ENCODE data around the gene ARHGAP45. TPM values are rescaled to one million over a fixed set of nuclear protein-coding genes. Genes with fewer than 3 reads are reported as not detected.

The ARHGAP45 gene
- total and polyA plus RNA-seq, 9 of the 15 experiments (the other 6 are each of a cell fraction or from before 2014, with no cell fraction given): 0.08 to 22.1 (median 4.2) TPM

- TF ChIP-seq, protein P1, sequence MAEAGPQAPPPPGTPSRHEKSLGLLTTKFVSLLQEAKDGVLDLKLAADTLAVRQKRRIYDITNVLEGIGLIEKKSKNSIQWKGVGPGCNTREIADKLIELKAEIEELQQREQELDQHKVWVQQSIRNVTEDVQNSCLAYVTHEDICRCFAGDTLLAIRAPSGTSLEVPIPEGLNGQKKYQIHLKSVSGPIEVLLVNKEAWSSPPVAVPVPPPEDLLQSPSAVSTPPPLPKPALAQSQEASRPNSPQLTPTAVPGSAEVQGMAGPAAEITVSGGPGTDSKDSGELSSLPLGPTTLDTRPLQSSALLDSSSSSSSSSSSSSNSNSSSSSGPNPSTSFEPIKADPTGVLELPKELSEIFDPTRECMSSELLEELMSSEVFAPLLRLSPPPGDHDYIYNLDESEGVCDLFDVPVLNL (CRISPR knock-in tag; IDR thresholded peaks at IDR 0.05; ENCODE audit: low read depth): 0 out of 2 replicates have a peak, but pooled peaks have one; percentile 44
- TF ChIP-seq FOXM1 (IDR thresholded peaks at IDR 0.05; ENCODE audit: low read depth): no peak
- TF ChIP-seq FOXM1 (CRISPR knock-in tag; IDR thresholded peaks at IDR 0.05; ENCODE audit: low read depth): no peak
These were observed 39.3 kb upstream of the ARHGAP45 start (continued) for GRCh38 chr19:1027650-1028061.

- Histone ChIP-seq H3K27ac (ENCODE audit: extremely low read depth, low read depth, low read length) (peak overlapping the region; percentile 98), H3K9me1 (ENCODE audit: control insufficient read depth, insufficient read depth, low read length) (no peaks in the 10 kb centered on the region), H3K4me2 (ENCODE audit: insufficient read depth, low read length) (peak overlapping the region; percentile 79), H2AFZ (ENCODE audit: low read depth, low read length) (peak overlapping the region; percentile 65), H3K36me3 (ENCODE audit: control insufficient read depth, insufficient read depth, low read length) (peaks cover 26% of the 10 kb centered on the region; the same call in 2 of the 3 replicates), H3K9ac (ENCODE audit: insufficient read depth in 1 of 2, low read depth in 2 of 2, low read length in 2 of 2) (peak overlapping the region; percentile 52 to 90; a peak in 3 of 4 replicates), H3K79me2 (ENCODE audit: control insufficient read depth, insufficient read depth, low read length) (peaks cover 43% of the 10 kb centered on the region), H3K9me3 (replicated peaks; ENCODE audit: control insufficient read depth, insufficient read depth, low read depth, low read length) (no peaks in the 10 kb centered on the region), H3K27me3 (ENCODE audit: control insufficient read depth in 2 of 2, insufficient read depth in 2 of 2, low read length in 2 of 2) (no peaks in the 10 kb centered on the region), H4K20me1 (replicated peaks; ENCODE audit: control insufficient read depth, insufficient read depth, low read length) (no peaks in the 10 kb centered on the region), H3K4me1 (replicated peaks in 1 of 2; ENCODE audit: control insufficient read depth in 2 of 2, insufficient read depth in 2 of 2, low read length in 2 of 2) (peaks cover 18 to 65% of the 10 kb centered on the region in 2 experiments), H3K4me3 (peak overlapping the region; percentile 87)
- intact Hi-C loops (cut with micrococcal nuclease) (loop anchor here (1.0 kb wide), 1 partner anchor 14 kb away; no protein-coding TSS in a partner anchor), in situ Hi-C loops (cut with MboI) (no loop called here)
- ChIA-PET CTCF (ENCODE audit: low intra/inter-chr PET ratio) (no interaction called here), POLR2A (interaction anchor here (0.6 to 8.5 kb wide), 8 partner anchors 12 to 472 kb away, joined by 3 to 176 read pairs (median 4); partner anchors contain the start of genes ABCA7 and CIRBP)
- no TSS peak for BruUV-seq (replicated peaks)
- DNase-seq (ENCODE audit: extremely low read depth in 1 of 4, low spot score in 3 of 4): peak; percentile 77 to 82 (median 80)
- 2% methylated on average over 42 of the region's 58 CpGs for WGBS (ENCODE audit: insufficient coverage, low coverage, missing lambda C conversion rate)
- peak; percentile 74 for FAIRE-seq
- ATAC-seq: peak; percentile 71
- TF ChIP-seq, protein P2, sequence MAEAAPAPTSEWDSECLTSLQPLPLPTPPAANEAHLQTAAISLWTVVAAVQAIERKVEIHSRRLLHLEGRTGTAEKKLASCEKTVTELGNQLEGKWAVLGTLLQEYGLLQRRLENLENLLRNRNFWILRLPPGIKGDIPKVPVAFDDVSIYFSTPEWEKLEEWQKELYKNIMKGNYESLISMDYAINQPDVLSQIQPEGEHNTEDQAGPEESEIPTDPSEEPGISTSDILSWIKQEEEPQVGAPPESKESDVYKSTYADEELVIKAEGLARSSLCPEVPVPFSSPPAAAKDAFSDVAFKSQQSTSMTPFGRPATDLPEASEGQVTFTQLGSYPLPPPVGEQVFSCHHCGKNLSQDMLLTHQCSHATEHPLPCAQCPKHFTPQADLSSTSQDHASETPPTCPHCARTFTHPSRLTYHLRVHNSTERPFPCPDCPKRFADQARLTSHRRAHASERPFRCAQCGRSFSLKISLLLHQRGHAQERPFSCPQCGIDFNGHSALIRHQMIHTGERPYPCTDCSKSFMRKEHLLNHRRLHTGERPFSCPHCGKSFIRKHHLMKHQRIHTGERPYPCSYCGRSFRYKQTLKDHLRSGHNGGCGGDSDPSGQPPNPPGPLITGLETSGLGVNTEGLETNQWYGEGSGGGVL (CRISPR knock-in tag; IDR thresholded peaks at IDR 0.05): no peak
- TF ChIP-seq RBFOX2 (IDR thresholded peaks at IDR 0.05; ENCODE audit: low read depth, low read length) (peak; percentile 45), KLF10 (CRISPR knock-in tag; IDR thresholded peaks at IDR 0.05) (no peak), MCM5 (IDR thresholded peaks at IDR 0.05; ENCODE audit: low read depth) (no peak), KHSRP (IDR thresholded peaks at IDR 0.05) (no peak), HIVEP1 (CRISPR knock-in tag; IDR thresholded peaks at IDR 0.05) (no peak), MNT (conservative IDR thresholded peaks at IDR 0.05) (peak in 1 of 2 experiments; percentile 65; a peak in 2 of 4 replicates)
- TF ChIP-seq, protein P3, sequence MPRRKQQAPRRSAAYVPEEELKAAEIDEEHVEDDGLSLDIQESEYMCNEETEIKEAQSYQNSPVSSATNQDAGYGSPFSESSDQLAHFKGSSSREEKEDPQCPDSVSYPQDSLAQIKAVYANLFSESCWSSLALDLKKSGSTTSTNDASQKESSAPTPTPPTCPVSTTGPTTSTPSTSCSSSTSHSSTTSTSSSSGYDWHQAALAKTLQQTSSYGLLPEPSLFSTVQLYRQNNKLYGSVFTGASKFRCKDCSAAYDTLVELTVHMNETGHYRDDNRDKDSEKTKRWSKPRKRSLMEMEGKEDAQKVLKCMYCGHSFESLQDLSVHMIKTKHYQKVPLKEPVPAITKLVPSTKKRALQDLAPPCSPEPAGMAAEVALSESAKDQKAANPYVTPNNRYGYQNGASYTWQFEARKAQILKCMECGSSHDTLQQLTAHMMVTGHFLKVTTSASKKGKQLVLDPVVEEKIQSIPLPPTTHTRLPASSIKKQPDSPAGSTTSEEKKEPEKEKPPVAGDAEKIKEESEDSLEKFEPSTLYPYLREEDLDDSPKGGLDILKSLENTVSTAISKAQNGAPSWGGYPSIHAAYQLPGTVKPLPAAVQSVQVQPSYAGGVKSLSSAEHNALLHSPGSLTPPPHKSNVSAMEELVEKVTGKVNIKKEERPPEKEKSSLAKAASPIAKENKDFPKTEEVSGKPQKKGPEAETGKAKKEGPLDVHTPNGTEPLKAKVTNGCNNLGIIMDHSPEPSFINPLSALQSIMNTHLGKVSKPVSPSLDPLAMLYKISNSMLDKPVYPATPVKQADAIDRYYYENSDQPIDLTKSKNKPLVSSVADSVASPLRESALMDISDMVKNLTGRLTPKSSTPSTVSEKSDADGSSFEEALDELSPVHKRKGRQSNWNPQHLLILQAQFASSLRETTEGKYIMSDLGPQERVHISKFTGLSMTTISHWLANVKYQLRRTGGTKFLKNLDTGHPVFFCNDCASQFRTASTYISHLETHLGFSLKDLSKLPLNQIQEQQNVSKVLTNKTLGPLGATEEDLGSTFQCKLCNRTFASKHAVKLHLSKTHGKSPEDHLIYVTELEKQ (CRISPR knock-in tag; IDR thresholded peaks at IDR 0.05): no peak
These were observed 38.7 kb upstream of the ARHGAP45 start for GRCh38 chr19:1028062-1028926.
